ENCODE measurements around the gene TBC1D22A. TPM values are rescaled to one million over a fixed set of nuclear protein-coding genes. Genes with fewer than 3 reads are reported as not detected.

Gene TBC1D22A
- total and polyA plus RNA-seq, 10 of the 15 experiments (the other 5 are each of a cell fraction or from before 2014, with no cell fraction given), result 0.63 to 44.7 (median 27.4) TPM

DNA sequence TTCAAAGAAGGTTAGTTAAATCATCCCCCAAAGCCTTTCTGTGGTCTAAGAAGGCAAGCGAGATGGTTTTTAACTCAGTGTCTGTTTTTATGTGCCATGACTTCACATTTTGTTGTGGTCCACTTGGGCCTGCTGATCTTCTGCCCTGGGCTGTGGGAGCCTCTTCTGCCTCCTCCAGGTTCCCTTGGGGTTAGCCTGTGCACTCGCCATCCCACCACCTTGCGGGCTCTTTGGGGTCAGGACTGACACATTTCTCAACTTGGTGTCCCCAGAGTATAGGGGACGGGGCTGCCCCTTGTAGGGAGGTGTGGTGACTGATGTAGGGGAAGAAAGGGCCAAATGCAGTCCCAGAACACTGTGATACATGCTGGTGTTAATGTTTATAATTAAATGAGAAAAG is 207.0 kb downstream of the TBC1D22A start (continued):
- TF ChIP-seq NKRF (conservative IDR thresholded peaks at IDR 0.05), result no peak
- TF ChIP-seq MEF2B (IDR thresholded peaks at IDR 0.05; ENCODE audit: partially characterized antibody, poor library complexity, severe bottlenecking), result peak; percentile 100
- peak; percentile 92 for TF ChIP-seq IKZF1 (conservative IDR thresholded peaks at IDR 0.05)
- no peak for TF ChIP-seq ELK1 (IDR thresholded peaks at IDR 0.05; ENCODE audit: low read depth, low read length)
- TF ChIP-seq SMARCA5 (IDR thresholded peaks at IDR 0.05), result 0 out of 2 replicates have a peak, but pooled peaks have one; percentile 19
- no peak for TF ChIP-seq WRNIP1 (IDR thresholded peaks at IDR 0.05; ENCODE audit: borderline replicate concordance, low read depth, low read length)
- TF ChIP-seq FOXM1 (IDR thresholded peaks at IDR 0.05; ENCODE audit: low read depth, low read length), result peak; percentile 79; the same call in 1 of the 2 replicates
- no peak for TF ChIP-seq MXI1 (IDR thresholded peaks at IDR 0.05; ENCODE audit: low read depth, low read length)
- TF ChIP-seq KDM1A (IDR thresholded peaks at IDR 0.05; ENCODE audit: borderline replicate concordance), result no peak
- TF ChIP-seq MTA2 (IDR thresholded peaks at IDR 0.05; ENCODE audit: low read depth), result peak; percentile 88
- TF ChIP-seq ATF7 (IDR thresholded peaks at IDR 0.05; ENCODE audit: low read depth), result peak; percentile 86
- TF ChIP-seq, protein P1, sequence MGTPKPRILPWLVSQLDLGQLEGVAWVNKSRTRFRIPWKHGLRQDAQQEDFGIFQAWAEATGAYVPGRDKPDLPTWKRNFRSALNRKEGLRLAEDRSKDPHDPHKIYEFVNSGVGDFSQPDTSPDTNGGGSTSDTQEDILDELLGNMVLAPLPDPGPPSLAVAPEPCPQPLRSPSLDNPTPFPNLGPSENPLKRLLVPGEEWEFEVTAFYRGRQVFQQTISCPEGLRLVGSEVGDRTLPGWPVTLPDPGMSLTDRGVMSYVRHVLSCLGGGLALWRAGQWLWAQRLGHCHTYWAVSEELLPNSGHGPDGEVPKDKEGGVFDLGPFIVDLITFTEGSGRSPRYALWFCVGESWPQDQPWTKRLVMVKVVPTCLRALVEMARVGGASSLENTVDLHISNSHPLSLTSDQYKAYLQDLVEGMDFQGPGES (IDR thresholded peaks at IDR 0.05), result no peak
- TF ChIP-seq LARP7 (IDR thresholded peaks at IDR 0.05), result no peak
- peak; percentile 100 for TF ChIP-seq RUNX3 (IDR thresholded peaks at IDR 0.05; ENCODE audit: low read length)
- peak; percentile 95 for TF ChIP-seq MLLT1 (IDR thresholded peaks at IDR 0.05)
- TF ChIP-seq, protein P2, sequence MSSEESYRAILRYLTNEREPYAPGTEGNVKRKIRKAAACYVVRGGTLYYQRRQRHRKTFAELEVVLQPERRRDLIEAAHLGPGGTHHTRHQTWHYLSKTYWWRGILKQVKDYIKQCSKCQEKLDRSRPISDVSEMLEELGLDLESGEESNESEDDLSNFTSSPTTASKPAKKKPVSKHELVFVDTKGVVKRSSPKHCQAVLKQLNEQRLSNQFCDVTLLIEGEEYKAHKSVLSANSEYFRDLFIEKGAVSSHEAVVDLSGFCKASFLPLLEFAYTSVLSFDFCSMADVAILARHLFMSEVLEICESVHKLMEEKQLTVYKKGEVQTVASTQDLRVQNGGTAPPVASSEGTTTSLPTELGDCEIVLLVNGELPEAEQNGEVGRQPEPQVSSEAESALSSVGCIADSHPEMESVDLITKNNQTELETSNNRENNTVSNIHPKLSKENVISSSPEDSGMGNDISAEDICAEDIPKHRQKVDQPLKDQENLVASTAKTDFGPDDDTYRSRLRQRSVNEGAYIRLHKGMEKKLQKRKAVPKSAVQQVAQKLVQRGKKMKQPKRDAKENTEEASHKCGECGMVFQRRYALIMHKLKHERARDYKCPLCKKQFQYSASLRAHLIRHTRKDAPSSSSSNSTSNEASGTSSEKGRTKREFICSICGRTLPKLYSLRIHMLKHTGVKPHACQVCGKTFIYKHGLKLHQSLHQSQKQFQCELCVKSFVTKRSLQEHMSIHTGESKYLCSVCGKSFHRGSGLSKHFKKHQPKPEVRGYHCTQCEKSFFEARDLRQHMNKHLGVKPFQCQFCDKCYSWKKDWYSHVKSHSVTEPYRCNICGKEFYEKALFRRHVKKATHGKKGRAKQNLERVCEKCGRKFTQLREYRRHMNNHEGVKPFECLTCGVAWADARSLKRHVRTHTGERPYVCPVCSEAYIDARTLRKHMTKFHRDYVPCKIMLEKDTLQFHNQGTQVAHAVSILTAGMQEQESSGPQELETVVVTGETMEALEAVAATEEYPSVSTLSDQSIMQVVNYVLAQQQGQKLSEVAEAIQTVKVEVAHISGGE (CRISPR knock-in tag; IDR thresholded peaks at IDR 0.05), result no peak
- no peak for TF ChIP-seq E4F1 (IDR thresholded peaks at IDR 0.05; ENCODE audit: borderline replicate concordance, partially characterized antibody)
- TF ChIP-seq FOS (IDR thresholded peaks at IDR 0.05; ENCODE audit: borderline replicate concordance, extremely low read depth, insufficient read length), result no peak
- peak; percentile 45; the same call in 1 of the 2 replicates for TF ChIP-seq CHD2 (IDR thresholded peaks at IDR 0.05; ENCODE audit: borderline replicate concordance, low read depth, low read length)

Measured in GM12878 (cell line).